ENCODE data around the gene C2CD4C. TPM values are rescaled to one million over a fixed set of nuclear protein-coding genes. Genes with fewer than 3 reads are reported as not detected.
"Not testable (repeated sequence)": the region's sequence is repeated elsewhere in the genome, so short reads cannot be mapped to it uniquely, and the experiment has no call there.

The C2CD4C gene
- polyA plus RNA-seq, 1 experiment: 0.07 TPM

GRCh38 chr19:364496-365287 is 44.3 kb downstream of the C2CD4C start:
- no peak for DNase-seq (ENCODE audit: low read depth)
- ChIA-PET POLR2A (no interaction called here), CTCF (interaction anchor here (1.3 kb wide), 1 partner anchor 13 kb away, joined by 3 read pairs; no protein-coding TSS in a partner anchor)
- H3K27me3 ChIP-seq (ENCODE audit: control insufficient read depth, insufficient read depth, low read length): peaks cover 3% of the 10 kb centered on the region
- H3K4me3 ChIP-seq (ENCODE audit: low read depth, low read length): no peak overlapping the region
- no peaks in the 10 kb centered on the region for H3K36me3 ChIP-seq (ENCODE audit: control insufficient read depth, insufficient read depth, low read length)
- TF ChIP-seq, protein P1, sequence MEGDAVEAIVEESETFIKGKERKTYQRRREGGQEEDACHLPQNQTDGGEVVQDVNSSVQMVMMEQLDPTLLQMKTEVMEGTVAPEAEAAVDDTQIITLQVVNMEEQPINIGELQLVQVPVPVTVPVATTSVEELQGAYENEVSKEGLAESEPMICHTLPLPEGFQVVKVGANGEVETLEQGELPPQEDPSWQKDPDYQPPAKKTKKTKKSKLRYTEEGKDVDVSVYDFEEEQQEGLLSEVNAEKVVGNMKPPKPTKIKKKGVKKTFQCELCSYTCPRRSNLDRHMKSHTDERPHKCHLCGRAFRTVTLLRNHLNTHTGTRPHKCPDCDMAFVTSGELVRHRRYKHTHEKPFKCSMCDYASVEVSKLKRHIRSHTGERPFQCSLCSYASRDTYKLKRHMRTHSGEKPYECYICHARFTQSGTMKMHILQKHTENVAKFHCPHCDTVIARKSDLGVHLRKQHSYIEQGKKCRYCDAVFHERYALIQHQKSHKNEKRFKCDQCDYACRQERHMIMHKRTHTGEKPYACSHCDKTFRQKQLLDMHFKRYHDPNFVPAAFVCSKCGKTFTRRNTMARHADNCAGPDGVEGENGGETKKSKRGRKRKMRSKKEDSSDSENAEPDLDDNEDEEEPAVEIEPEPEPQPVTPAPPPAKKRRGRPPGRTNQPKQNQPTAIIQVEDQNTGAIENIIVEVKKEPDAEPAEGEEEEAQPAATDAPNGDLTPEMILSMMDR (IDR thresholded peaks at IDR 0.05; ENCODE audit: insufficient read depth, low read depth, low read length): no peak

GRCh38 chr19:362683-363082 is 46.3 kb downstream of the C2CD4C start:
- DNase-seq (ENCODE audit: low read depth): no peak
- TF ChIP-seq, protein P1 (IDR thresholded peaks at IDR 0.05; ENCODE audit: insufficient read depth, low read depth, low read length): no peak
- Histone ChIP-seq H3K36me3 (ENCODE audit: control insufficient read depth, insufficient read depth, low read length) (no peaks in the 10 kb centered on the region), H3K27me3 (ENCODE audit: control insufficient read depth, insufficient read depth, low read length) (no peaks in the 10 kb centered on the region), H3K4me3 (ENCODE audit: low read depth, low read length) (no peak overlapping the region)
- ChIA-PET CTCF (interaction anchor here (0.9 to 2.0 kb wide), 3 partner anchors 9 to 22 kb away, joined by 3 to 6 read pairs (median 4); no protein-coding TSS in a partner anchor), POLR2A (no interaction called here)

DNA sequence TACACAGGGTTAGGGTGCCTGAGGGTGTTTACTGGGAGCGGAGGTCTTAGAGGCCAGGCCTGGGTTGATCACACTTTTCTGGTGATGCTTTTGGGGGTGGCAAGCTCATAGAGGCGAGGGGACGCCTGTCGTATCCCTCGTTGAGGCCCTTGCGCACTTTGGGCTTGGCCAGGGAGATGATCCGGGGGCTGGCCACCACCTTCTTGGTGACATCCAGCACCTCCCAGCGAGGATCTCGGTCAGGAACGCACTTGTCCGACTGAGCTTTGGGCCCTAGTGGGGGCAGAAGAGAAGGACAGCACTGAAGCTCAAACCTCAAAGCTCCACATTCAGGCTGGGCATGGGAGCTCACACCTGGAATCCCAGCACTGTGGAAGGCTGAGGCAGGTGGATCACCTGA is 46.8 kb downstream of the C2CD4C start:
- no peak for DNase-seq (ENCODE audit: low read depth)
- Histone ChIP-seq H3K4me3 (ENCODE audit: low read depth, low read length) (no peak overlapping the region), H3K36me3 (ENCODE audit: control insufficient read depth, insufficient read depth, low read length) (no peaks in the 10 kb centered on the region), H3K27me3 (ENCODE audit: control insufficient read depth, insufficient read depth, low read length) (no peaks in the 10 kb centered on the region)
- CTCF ChIA-PET: interaction anchor here (0.9 to 2.0 kb wide), 3 partner anchors 9 to 22 kb away, joined by 3 to 6 read pairs (median 4); no protein-coding TSS in a partner anchor
- TF ChIP-seq, protein P1 (IDR thresholded peaks at IDR 0.05; ENCODE audit: insufficient read depth, low read depth, low read length): no peak
- POLR2A ChIA-PET: no interaction called here

DNA sequence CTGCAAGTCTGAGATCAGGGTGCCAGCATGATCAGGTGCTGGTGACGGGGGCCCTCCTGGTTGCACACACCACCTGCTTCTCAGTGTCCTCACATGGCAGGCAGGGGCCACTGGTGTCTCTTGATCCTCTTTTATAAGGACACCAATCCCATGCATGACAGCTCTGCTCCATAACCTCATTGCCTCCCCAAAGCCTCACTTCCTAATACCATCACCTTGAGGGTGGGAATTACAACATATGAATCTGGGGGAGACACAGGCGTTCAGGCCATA is 49.4 kb downstream of the C2CD4C start:
- Histone ChIP-seq H3K36me3 (ENCODE audit: control insufficient read depth, insufficient read depth, low read length) (no peaks in the 10 kb centered on the region), H3K27me3 (ENCODE audit: control insufficient read depth, insufficient read depth, low read length) (no peaks in the 10 kb centered on the region), H3K4me3 (ENCODE audit: low read depth, low read length) (no peak overlapping the region)
- no peak for DNase-seq (ENCODE audit: low read depth)
- POLR2A ChIA-PET: no interaction called here
- TF ChIP-seq, protein P1 (IDR thresholded peaks at IDR 0.05; ENCODE audit: insufficient read depth, low read depth, low read length): no peak
- CTCF ChIA-PET: no interaction called here

DNA sequence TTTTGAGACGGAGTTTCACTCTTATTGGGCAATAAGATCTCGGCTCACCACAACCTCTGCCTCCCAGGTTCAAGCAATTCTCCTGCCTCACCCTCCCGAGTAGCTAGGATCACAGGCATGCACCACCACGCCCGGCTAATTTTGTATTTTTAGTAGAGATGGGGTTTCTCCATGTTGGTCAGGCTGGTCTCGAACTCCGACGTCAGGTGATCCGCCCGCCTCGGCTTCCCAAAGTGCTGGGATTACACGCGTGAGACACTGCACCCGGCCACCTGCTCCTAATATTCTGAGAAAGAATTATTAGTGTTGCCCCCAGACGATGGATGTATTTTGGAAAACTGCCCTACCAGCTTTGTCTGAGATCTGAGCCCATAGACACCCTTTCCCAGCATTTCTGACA is 53.4 kb downstream of the C2CD4C start:
- DNase-seq (ENCODE audit: low read depth); POLR2A ChIA-PET; H3K36me3 ChIP-seq (ENCODE audit: control insufficient read depth, insufficient read depth, low read length); H3K27me3 ChIP-seq (ENCODE audit: control insufficient read depth, insufficient read depth, low read length); CTCF ChIA-PET; H3K4me3 ChIP-seq (ENCODE audit: low read depth, low read length): not testable (repeated sequence)

Small RNA genes lying within 50 kb of the gene (small RNA-seq; reads per million reads assigned to genes)
- gene RNA5SP462 (ENCODE audit: insufficient read length, low read depth, low replicate concordance): not detected

Other genes starting within 250 kb of the C2CD4C start
- gene PLPP2, start 117.7 kb downstream of the C2CD4C start, polyA plus RNA-seq (2011; rRNA removed): 3.8 and 6.7 TPM in 2 replicates
- 14.8 and 16.2 TPM in 2 replicates for gene MIER2, start 64.4 kb downstream of the C2CD4C start, polyA plus RNA-seq (2011; rRNA removed)
- gene SHC2, start 51.9 kb upstream of the C2CD4C start, polyA plus RNA-seq (2011; rRNA removed): 1.3 and 3.4 TPM in 2 replicates
- gene MADCAM1, start 87.3 kb upstream of the C2CD4C start, polyA plus RNA-seq (2011; rRNA removed): 0.10 TPM in 1 of 2 replicates, not detected in the other
- gene TPGS1, start 98.3 kb upstream of the C2CD4C start, polyA plus RNA-seq (2011; rRNA removed): 4.5 and 6.8 TPM in 2 replicates
- 49.1 and 75.2 TPM in 2 replicates for gene CDC34, start 122.6 kb upstream of the C2CD4C start, polyA plus RNA-seq (2011; rRNA removed)
- gene GZMM, start 134.9 kb upstream of the C2CD4C start, polyA plus RNA-seq (2011; rRNA removed): not detected in 2 replicates
- 579 and 1,176 TPM in 2 replicates for gene BSG, start 163.4 kb upstream of the C2CD4C start, polyA plus RNA-seq (2011; rRNA removed)
- 0.83 and 1.5 TPM in 2 replicates for gene HCN2, start 180.7 kb upstream of the C2CD4C start, polyA plus RNA-seq (2011; rRNA removed)
- 21.9 and 38.6 TPM in 2 replicates for gene POLRMT, start 224.4 kb upstream of the C2CD4C start, polyA plus RNA-seq (2011; rRNA removed)
- 0.05 TPM in 1 of 2 replicates, not detected in the other for gene FGF22, start 230.7 kb upstream of the C2CD4C start, polyA plus RNA-seq (2011; rRNA removed)

Data from BJ (cell line).